H1 (cell line): Measurements from ENCODE around the gene STK33. TPM values are rescaled to one million over a fixed set of nuclear protein-coding genes. Genes with fewer than 3 reads are reported as not detected.

ENCODE experiments used
- CTCF ChIA-PET: fragments of 300-600 bp; sonication (Branson Sonifier 250); formaldehyde crosslinking; loops from one replicate; lab custom pipeline; 2021; ENCODE audit not compliant: partially characterized antibody; lab: Charles Lee
- POLR2A ChIA-PET: fragments of 300-600 bp; sonication (Branson Sonifier 250); formaldehyde crosslinking; loops from one replicate; lab custom pipeline; 2021; ENCODE audit warnings: inconsistent platforms; ENCODE audit not compliant: partially characterized antibody; lab: Charles Lee
- DNase-seq, 2 experiments: peaks; one replicate each; pipeline versions ENCODE4 v3.0.0 to v3.0.0-alpha.2; 2010 to 2022; ENCODE audit warnings: low spot score in 2 of 2, low read depth in 1 of 2, mixed read lengths in 1 of 2
- FAIRE-seq: peaks from 2 replicates; lab custom pipeline; 2011; peaks lifted over from hg19 to GRCh38; lab: Jason Lieb, UNC
- H2AFZ ChIP-seq: 2 replicates; pipeline ENCODE4 v1.8.1; 2012; ENCODE audit warnings: low read length, inconsistent platforms
- H2AK5ac ChIP-seq: 2 replicates; pipeline ENCODE4 v1.6.1; 2013; ENCODE audit warnings: low read depth, low read length
- H2BK120ac ChIP-seq: replicated peaks from 2 replicates; pipeline ENCODE3; 2013; ENCODE audit warnings: low read depth, low read length, inconsistent platforms
- H2BK12ac ChIP-seq: 2 replicates; pipeline ENCODE4 v1.6.1; 2013; ENCODE audit warnings: low read depth, low read length
- H2BK15ac ChIP-seq: 2 replicates; pipeline ENCODE4 v1.6.1; 2013; ENCODE audit warnings: low read length
- H2BK20ac ChIP-seq: 2 replicates; pipeline ENCODE4 v1.6.1; 2013; ENCODE audit warnings: low read length
- H2BK5ac ChIP-seq: 2 replicates; pipeline ENCODE4 v1.6.1; 2013; ENCODE audit warnings: low read depth, low read length
- H3K14ac ChIP-seq: 2 replicates; pipeline ENCODE4 v1.6.1; 2013; ENCODE audit warnings: inconsistent platforms; ENCODE audit not compliant: insufficient read length
- H3K18ac ChIP-seq: 2 replicates; pipeline ENCODE4 v1.6.1; 2013; ENCODE audit warnings: low read length; ENCODE audit errors: extremely low read depth
- H3K23ac ChIP-seq: 2 replicates; pipeline ENCODE4 v1.6.1; 2013; ENCODE audit warnings: inconsistent platforms; ENCODE audit not compliant: insufficient read length
- H3K23me2 ChIP-seq: 2 replicates; pipeline ENCODE4 v1.6.1; 2013; ENCODE audit warnings: low read depth, low read length
- H3K27ac ChIP-seq: 2 replicates; pipeline ENCODE4 v1.6.1; 2011; ENCODE audit warnings: low read depth, low read length, inconsistent platforms
- H3K27me3 ChIP-seq, 4 experiments: replicated peaks in 1 of 4; 1 replicate in 1 of 4; 2 replicates in 3 of 4; pipeline versions ENCODE4 v1.6.1 to v1.8.1; 2011 to 2013; ENCODE audit warnings: low read length in 3 of 4, mild to moderate bottlenecking in 3 of 4, inconsistent platforms in 2 of 4, mixed read lengths in 2 of 4, moderate library complexity in 1 of 4; ENCODE audit not compliant: control insufficient read depth in 3 of 4, insufficient read depth in 3 of 4; ENCODE audit errors: extremely low read depth in 1 of 4
- H3K36me3 ChIP-seq, 4 experiments: 2 replicates each; pipeline versions ENCODE4 v1.6.1 to v1.8.1; 2011 to 2013; ENCODE audit warnings: mild to moderate bottlenecking in 4 of 4, low read length in 3 of 4, moderate library complexity in 2 of 4, control low read depth in 1 of 4, inconsistent platforms in 1 of 4; ENCODE audit not compliant: insufficient read depth in 4 of 4, control insufficient read depth in 2 of 4
- H3K4ac ChIP-seq: replicated peaks from 2 replicates; pipeline ENCODE3; 2013; ENCODE audit warnings: low read length, low read depth, mixed read lengths, inconsistent platforms; ENCODE audit not compliant: insufficient read length
- H3K4me1 ChIP-seq, 4 experiments: replicated peaks in 1 of 4; 1 replicate in 1 of 4; 2 replicates in 3 of 4; pipeline versions ENCODE4 v1.6.1 to v1.8.1; 2011 to 2013; ENCODE audit warnings: low read length in 3 of 4, inconsistent platforms in 2 of 4, mixed read lengths in 1 of 4; ENCODE audit not compliant: insufficient read depth in 4 of 4, control insufficient read depth in 3 of 4
- H3K4me2 ChIP-seq, 2 experiments: 2 replicates each; pipeline versions ENCODE4 v1.6.1 to v1.8.1; 2011 to 2013; ENCODE audit warnings: low read depth in 2 of 2, low read length in 2 of 2, control low read depth in 1 of 2, inconsistent platforms in 1 of 2, mild to moderate bottlenecking in 1 of 2; ENCODE audit not compliant: insufficient read depth in 1 of 2
- H3K4me3 ChIP-seq, 4 experiments: fragments of 200-600, 300-600 bp in 1 of 4; sonication (generic), shearing (Covaris generic), sonication (Bioruptor Twin) in 1 of 4; 2 replicates each; pipeline versions ENCODE4 v1.5.1 to v1.8.1; 2011 to 2016; ENCODE audit warnings: low read length in 4 of 4, low read depth in 3 of 4, control low read depth in 2 of 4, inconsistent platforms in 2 of 4, mild to moderate bottlenecking in 2 of 4, mixed read lengths in 1 of 4, moderate library complexity in 1 of 4; ENCODE audit not compliant: insufficient read depth in 2 of 4; ENCODE audit errors: extremely low read depth in 1 of 4
- H3K56ac ChIP-seq: replicated peaks from 2 replicates; pipeline ENCODE3; 2013; ENCODE audit warnings: low read depth, mild to moderate bottlenecking, mixed read lengths, low read length, inconsistent platforms; ENCODE audit not compliant: insufficient read length
- H3K79me1 ChIP-seq: 2 replicates; pipeline ENCODE4 v1.6.1; 2013; ENCODE audit warnings: low read depth, low read length, control low read depth
- H3K79me2 ChIP-seq, 2 experiments: 2 replicates each; pipeline versions ENCODE4 v1.6.1 to v1.8.1; 2012 to 2013; ENCODE audit warnings: low read length in 2 of 2, mild to moderate bottlenecking in 2 of 2, inconsistent platforms in 1 of 2; ENCODE audit not compliant: insufficient read depth in 2 of 2, control insufficient read depth in 1 of 2
- H3K9ac ChIP-seq, 4 experiments: replicated peaks in 1 of 4; 1 replicate in 1 of 4; 2 replicates in 3 of 4; pipeline versions ENCODE4 v1.6.1 to v1.8.1; 2011 to 2013; ENCODE audit warnings: low read depth in 3 of 4, low read length in 3 of 4, control low read depth in 2 of 4, mild to moderate bottlenecking in 2 of 4, moderate library complexity in 2 of 4, inconsistent platforms in 1 of 4; ENCODE audit errors: extremely low read depth in 1 of 4
- H3K9me3 ChIP-seq, 2 experiments: 2 replicates each; pipeline versions ENCODE4 v1.6.1 to v1.8.1; 2012 to 2013; ENCODE audit warnings: mild to moderate bottlenecking in 2 of 2, moderate library complexity in 2 of 2, control low read depth in 1 of 2, inconsistent platforms in 1 of 2, low read depth in 1 of 2, low read length in 1 of 2, mixed read lengths in 1 of 2; ENCODE audit not compliant: insufficient read depth in 2 of 2
- H4K20me1 ChIP-seq, 2 experiments: replicated peaks in 1 of 2; 2 replicates each; pipeline versions ENCODE3 to v1.8.1; 2011 to 2013; ENCODE audit warnings: inconsistent platforms in 2 of 2, low read length in 2 of 2, mild to moderate bottlenecking in 1 of 2; ENCODE audit not compliant: insufficient read depth in 2 of 2, control insufficient read depth in 1 of 2
- H4K5ac ChIP-seq: 2 replicates; pipeline ENCODE4 v1.6.1; 2013; ENCODE audit warnings: low read length, low read depth, mixed read lengths, inconsistent platforms; ENCODE audit not compliant: insufficient read length
- H4K8ac ChIP-seq: 2 replicates; pipeline ENCODE4 v1.8.0; 2013; ENCODE audit warnings: mild to moderate bottlenecking, moderate library complexity, low read length, inconsistent platforms; ENCODE audit not compliant: insufficient read depth; ENCODE audit errors: extremely low read depth
- H4K91ac ChIP-seq: replicated peaks from 2 replicates; pipeline ENCODE3; 2013; ENCODE audit warnings: low read length, mixed read lengths, inconsistent platforms; ENCODE audit not compliant: insufficient read length
- CBX5 ChIP-seq: fragments of 300-800, 300-1000 bp; sonication (generic); IDR thresholded peaks from 2 replicates; pipeline ENCODE4 v1.7.1; 2016; ENCODE audit warnings: antibody characterized with exemption, low read length, low read depth
- CHD1 ChIP-seq: IDR thresholded peaks from 2 replicates; pipeline ENCODE4 v1.6.1; 2012; ENCODE audit warnings: low read depth, low read length, improper control_type of control experiment
- RNF2 ChIP-seq: fragments of 200-900, 300-1000 bp; sonication (generic); IDR thresholded peaks from 2 replicates; pipeline ENCODE4 v1.7.1; 2016; ENCODE audit warnings: borderline replicate concordance, low read depth, mild to moderate bottlenecking, antibody characterized with exemption, low read length; ENCODE audit not compliant: poor library complexity, severe bottlenecking; ENCODE audit errors: missing control alignments
- SIN3A ChIP-seq, 2 experiments: IDR thresholded peaks in 1 of 2; conservative IDR thresholded peaks in 1 of 2; 2 replicates each; pipeline ENCODE4 v1.6.1; 2011 to 2012; ENCODE audit warnings: low read length in 2 of 2, improper control_type of control experiment in 1 of 2, low read depth in 1 of 2, mild to moderate bottlenecking in 1 of 2
- WGBS, 2 experiments: shearing (Covaris generic) in 1 of 2; methylation state at CpG; one replicate each; pipeline versions ENCODE4 v1.1.6 to v1.1.7; 2013 to 2015; ENCODE audit warnings: low lambda C conversion rate in 2 of 2, mixed read lengths in 2 of 2, inconsistent platforms in 1 of 2, low coverage in 1 of 2, missing lambda C conversion rate in 1 of 2; ENCODE audit not compliant: insufficient replicate concordance in 2 of 2, insufficient coverage in 1 of 2, insufficient read length in 1 of 2; ENCODE audit errors: extremely low coverage in 1 of 2, missing lambda C conversion rate in 1 of 2; 5-methylcytosine and 5-hydroxymethylcytosine counted together
- polyA plus RNA-seq, 7 experiments: library from polyadenylated mRNA; depleted of rRNA in 3 of 7; stranded (reverse) in 5 of 7; unstranded in 2 of 7; fragments of >200 nt in 5 of 7; fragments of 200-250 nt in 2 of 7; gene quantifications; 1 replicate in 5 of 7; 2 replicates in 1 of 7; 4 replicates in 1 of 7; pipeline versions ENCODE4 v1.2.1 to v1.2.3, GENCODE V29; 2011 to 2013; ENCODE audit warnings: missing spikeins in 2 of 7, mixed read lengths in 2 of 7
- total RNA-seq: library from RNA; stranded (reverse); fragmentation: NEBNext Ultra II Directional; extraction: Animal tissue kit (Norgen Biotek cat#: 25700); gene quantifications from 2 replicates; pipeline ENCODE4 v1.2.1, GENCODE V29; 2021
- TF ChIP-seq, protein P1 (sequence below): IDR thresholded peaks from 2 replicates; pipeline ENCODE4 v1.6.1; 2011; ENCODE audit warnings: low read length, improper control_type of control experiment
- TF ChIP-seq, protein P2 (sequence below): IDR thresholded peaks from 2 replicates; pipeline ENCODE4 v1.6.1; 2012; ENCODE audit warnings: inconsistent platforms

Gene STK33
- total and polyA plus RNA-seq, 2 of the 8 experiments (the other 6 are each of a cell fraction or from before 2014, with no cell fraction given): 8.8 to 25.1 TPM

DNA sequence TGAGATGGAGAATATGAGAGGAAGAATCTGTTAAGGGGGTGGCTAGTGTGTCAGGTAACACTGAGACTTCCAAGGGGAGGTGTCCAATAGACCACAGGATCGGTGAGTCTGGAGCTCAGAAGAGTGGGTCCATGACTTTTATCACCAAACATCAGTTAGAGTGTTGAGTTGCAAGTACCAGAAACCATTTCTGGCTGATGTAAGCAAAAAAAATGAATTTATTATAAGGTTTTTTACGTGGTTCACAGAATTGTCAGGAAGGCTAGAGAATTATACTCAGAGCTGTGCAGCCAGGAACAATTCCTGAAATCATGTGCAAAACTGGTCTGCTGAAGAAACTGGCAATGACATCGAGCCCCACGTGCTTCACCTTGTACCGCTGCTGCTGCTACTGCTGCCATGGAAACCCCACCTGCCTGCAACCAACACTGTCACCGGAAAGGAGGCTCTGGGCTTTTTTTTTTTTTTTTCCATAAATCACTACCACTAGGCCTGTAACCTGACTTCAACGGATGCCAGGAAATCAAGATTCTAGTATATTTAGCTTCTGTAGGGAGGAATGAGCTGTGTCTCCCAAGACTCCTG, 16.6 kb upstream of the STK33 start:
- no peak overlapping the region for H2AFZ ChIP-seq

More for the DNA sequence above, 16.6 kb upstream of the STK33 start:
- no peak overlapping the region for H3K23ac ChIP-seq
- H3K4me2 ChIP-seq: no peak overlapping the region
- no peak overlapping the region for H2BK5ac ChIP-seq
- no peaks in the 10 kb centered on the region for H3K9me3 ChIP-seq
- TF ChIP-seq, protein P1, sequence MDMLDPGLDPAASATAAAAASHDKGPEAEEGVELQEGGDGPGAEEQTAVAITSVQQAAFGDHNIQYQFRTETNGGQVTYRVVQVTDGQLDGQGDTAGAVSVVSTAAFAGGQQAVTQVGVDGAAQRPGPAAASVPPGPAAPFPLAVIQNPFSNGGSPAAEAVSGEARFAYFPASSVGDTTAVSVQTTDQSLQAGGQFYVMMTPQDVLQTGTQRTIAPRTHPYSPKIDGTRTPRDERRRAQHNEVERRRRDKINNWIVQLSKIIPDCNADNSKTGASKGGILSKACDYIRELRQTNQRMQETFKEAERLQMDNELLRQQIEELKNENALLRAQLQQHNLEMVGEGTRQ: no peak
- TF ChIP-seq, protein P2, sequence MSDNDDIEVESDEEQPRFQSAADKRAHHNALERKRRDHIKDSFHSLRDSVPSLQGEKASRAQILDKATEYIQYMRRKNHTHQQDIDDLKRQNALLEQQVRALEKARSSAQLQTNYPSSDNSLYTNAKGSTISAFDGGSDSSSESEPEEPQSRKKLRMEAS: peak; percentile 61
- TF ChIP-seq CBX5 (no peak), SIN3A (conservative IDR thresholded peaks at IDR 0.05 in 1 of 2, IDR thresholded peaks at IDR 0.05 in 1 of 2; ENCODE audit: low read depth in 1 of 2, low read length in 2 of 2) (0 out of 4 replicates have a peak, but pooled peaks of 1 of the 2 experiments have one; percentile 72), CHD1 (no peak), RNF2 (no peak)
- POLR2A ChIA-PET: interaction anchor here (0.6 to 1.4 kb wide), 2 partner anchors 18 to 73 kb away, joined by 4 read pairs; no protein-coding TSS in a partner anchor
- H3K4me3 ChIP-seq: no peak overlapping the region
- H2BK12ac ChIP-seq: no peak overlapping the region
- H3K14ac ChIP-seq: no peak overlapping the region
- H4K8ac ChIP-seq: no peak overlapping the region
- no peaks in the 10 kb centered on the region for H4K20me1 ChIP-seq
- H4K5ac ChIP-seq: no peak overlapping the region
- H3K79me2 ChIP-seq: no peaks in the 10 kb centered on the region
- H3K4me1 ChIP-seq: no peaks in the 10 kb centered on the region
- no peak overlapping the region for H2BK15ac ChIP-seq
- no peak overlapping the region for H4K91ac ChIP-seq
- no peak overlapping the region for H2AK5ac ChIP-seq
- H3K36me3 ChIP-seq: no peaks in the 10 kb centered on the region
- DNase-seq (no peak), FAIRE-seq (no peak)
- H3K4ac ChIP-seq: no peak overlapping the region
- no peaks in the 10 kb centered on the region for H3K79me1 ChIP-seq
- no peak overlapping the region for H3K18ac ChIP-seq
- CTCF ChIA-PET: interaction anchor here (0.5 to 2.4 kb wide), 5 partner anchors 9 to 264 kb away, joined by 3 to 7 read pairs (median 3); no protein-coding TSS in a partner anchor
- no peak overlapping the region; a peak in 1 of 7 replicates for H3K9ac ChIP-seq
- H3K56ac ChIP-seq: no peak overlapping the region
- H3K27ac ChIP-seq: no peak overlapping the region
- no peaks in the 10 kb centered on the region for H3K23me2 ChIP-seq
- no peaks in the 10 kb centered on the region for H3K27me3 ChIP-seq
- H2BK20ac ChIP-seq: no peak overlapping the region
- H2BK120ac ChIP-seq: no peak overlapping the region
- 70% methylated on average over 7 of the region's 7 CpGs; no CpG with 5 or more reads in 1 of the 2 experiments for WGBS, 2 experiments
